Testis (tissue), 2 donors: ENCODE data around the gene SEMA6D.

Source experiments
- CTCF ChIP-seq, 3 experiments: fragments of 450-650 bp in 2 of 3; fragments of 200-600 bp in 1 of 3; sonication (generic) in 1 of 3; IDR thresholded peaks; one replicate each; pipeline ENCODE4 v1.5.1; 2016 to 2019; ENCODE audit warnings: antibody characterized with exemption in 3 of 3, mild to moderate bottlenecking in 2 of 3, moderate library complexity in 1 of 3
- POLR2A ChIP-seq: fragments of 450-650 bp; IDR thresholded peaks from one replicate; pipeline ENCODE4 v1.6.1; 2017; ENCODE audit warnings: antibody characterized with exemption, mild to moderate bottlenecking, moderate library complexity

GRCh38 chr15:47719730-47720129 lies 2.4 kb downstream of the SEMA6D start:
- TF ChIP-seq POLR2A (no peak), CTCF (IDR thresholded peaks at IDR 0.05) (no peak)
